Suprapubic skin (tissue), 4 donors: ENCODE measurements around the gene KCNE3. TPM values are rescaled to one million over a fixed set of nuclear protein-coding genes. Genes with fewer than 3 reads are reported as not detected.

ENCODE experiments used
- DNase-seq, 2 donors: peaks; one replicate each; pipeline ENCODE4 v3.0.0-alpha.2; 2019; ENCODE audit warnings: low spot score in 2 of 2
- H3K27ac ChIP-seq: fragments of 200-600 bp; sonication (generic); one replicate; pipeline ENCODE4 v1.5.1; 2019
- H3K27me3 ChIP-seq: fragments of 200-600 bp; sonication (generic); one replicate; pipeline ENCODE4 v1.5.1; 2019
- H3K36me3 ChIP-seq: fragments of 200-600 bp; sonication (generic); one replicate; pipeline ENCODE4 v1.5.1; 2019
- H3K4me1 ChIP-seq: fragments of 200-600 bp; sonication (generic); one replicate; pipeline ENCODE4 v1.5.1; 2019
- H3K4me3 ChIP-seq: fragments of 200-600 bp; sonication (generic); one replicate; pipeline ENCODE4 v1.5.1; 2019; ENCODE audit warnings: mild to moderate bottlenecking
- H3K9me3 ChIP-seq: fragments of 200-600 bp; sonication (generic); one replicate; pipeline ENCODE4 v1.5.1; 2019
- EP300 ChIP-seq: sonication (generic); formaldehyde crosslinking; IDR thresholded peaks from one replicate; pipeline ENCODE4 v1.6.1; 2017; ENCODE audit warnings: antibody characterized with exemption
- POLR2A ChIP-seq, 2 donors: fragments of 450-650 bp; IDR thresholded peaks; one replicate each; pipeline ENCODE4 v1.6.1; 2017; ENCODE audit warnings: antibody characterized with exemption in 2 of 2, mild to moderate bottlenecking in 2 of 2, moderate library complexity in 2 of 2
- POLR2AphosphoS5 ChIP-seq, 3 donors: sonication (generic); formaldehyde crosslinking; IDR thresholded peaks; one replicate each; pipeline ENCODE4 v1.6.1; 2017; ENCODE audit warnings: antibody characterized with exemption in 3 of 3
- WGBS: methylation state at CpG from one replicate; pipeline ENCODE4 v1.1.5; 2018; 5-methylcytosine and 5-hydroxymethylcytosine counted together
- total RNA-seq, 4 donors: library from RNA; depleted of rRNA; stranded (reverse); fragments of >200 nt; gene quantifications; one replicate each; pipeline ENCODE4 v1.1.0, GENCODE V29; 2016
- TF ChIP-seq, protein P1 (sequence below), 2 donors: fragments of 200-600 bp in 1 of 2; fragments of 450-650 bp in 1 of 2; sonication (generic) in 1 of 2; IDR thresholded peaks; one replicate each; pipeline ENCODE4 v1.5.1; 2016 to 2019; ENCODE audit warnings: antibody characterized with exemption in 2 of 2, mild to moderate bottlenecking in 1 of 2, moderate library complexity in 1 of 2

Gene KCNE3
- total RNA-seq, 4 donors from 2014 or later: 0.17 to 2.0 (median 0.26) TPM

DNA sequence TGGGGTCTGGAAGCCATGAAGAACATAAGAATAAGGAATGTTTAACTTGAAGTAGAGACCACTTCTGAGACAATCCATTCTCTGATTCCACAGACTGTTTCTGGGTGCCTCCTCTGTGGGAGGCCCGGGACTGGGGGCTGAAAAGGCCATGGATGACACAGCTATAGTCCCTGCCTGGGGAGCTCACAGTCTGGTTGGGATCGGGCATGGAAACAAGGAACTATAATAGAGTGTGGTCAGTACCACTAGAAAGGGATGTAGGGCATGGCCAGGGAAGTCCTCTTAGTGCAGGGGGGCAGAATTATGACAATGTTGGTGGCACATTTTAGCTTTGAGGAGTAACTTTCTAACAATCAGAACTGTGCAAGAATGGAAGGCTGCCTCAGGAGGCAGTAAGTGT is 9.2 kb upstream of the KCNE3 start:
- H3K4me1 ChIP-seq: no peaks in the 10 kb centered on the region
- TF ChIP-seq EP300 (no peak), POLR2A (IDR thresholded peaks at IDR 0.05) (no peak)
- TF ChIP-seq, protein P1, sequence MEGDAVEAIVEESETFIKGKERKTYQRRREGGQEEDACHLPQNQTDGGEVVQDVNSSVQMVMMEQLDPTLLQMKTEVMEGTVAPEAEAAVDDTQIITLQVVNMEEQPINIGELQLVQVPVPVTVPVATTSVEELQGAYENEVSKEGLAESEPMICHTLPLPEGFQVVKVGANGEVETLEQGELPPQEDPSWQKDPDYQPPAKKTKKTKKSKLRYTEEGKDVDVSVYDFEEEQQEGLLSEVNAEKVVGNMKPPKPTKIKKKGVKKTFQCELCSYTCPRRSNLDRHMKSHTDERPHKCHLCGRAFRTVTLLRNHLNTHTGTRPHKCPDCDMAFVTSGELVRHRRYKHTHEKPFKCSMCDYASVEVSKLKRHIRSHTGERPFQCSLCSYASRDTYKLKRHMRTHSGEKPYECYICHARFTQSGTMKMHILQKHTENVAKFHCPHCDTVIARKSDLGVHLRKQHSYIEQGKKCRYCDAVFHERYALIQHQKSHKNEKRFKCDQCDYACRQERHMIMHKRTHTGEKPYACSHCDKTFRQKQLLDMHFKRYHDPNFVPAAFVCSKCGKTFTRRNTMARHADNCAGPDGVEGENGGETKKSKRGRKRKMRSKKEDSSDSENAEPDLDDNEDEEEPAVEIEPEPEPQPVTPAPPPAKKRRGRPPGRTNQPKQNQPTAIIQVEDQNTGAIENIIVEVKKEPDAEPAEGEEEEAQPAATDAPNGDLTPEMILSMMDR (IDR thresholded peaks at IDR 0.05): no peak
- peak in 1 of 2 donors; percentile 21 for DNase-seq

DNA sequence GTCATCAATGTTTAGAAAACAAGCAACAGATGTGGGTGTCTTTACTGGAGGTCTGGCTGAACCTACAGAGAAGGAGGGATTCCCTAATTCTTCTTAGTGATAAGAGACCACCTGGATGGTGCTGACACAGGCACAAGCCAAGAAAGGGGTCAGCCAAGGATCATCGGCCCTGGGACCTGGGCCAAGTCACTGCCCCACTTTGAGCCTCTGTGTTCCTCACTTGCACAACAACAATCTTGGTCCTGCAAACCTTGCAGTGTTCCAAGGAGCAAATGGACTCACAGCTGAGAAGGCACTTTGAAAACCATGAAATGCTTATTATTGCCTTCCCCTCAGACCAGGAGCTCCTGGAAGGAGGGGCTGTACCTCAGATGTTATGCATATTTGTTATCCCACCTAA is 7.0 kb upstream of the KCNE3 start:
- Histone ChIP-seq H3K36me3 (no peaks in the 10 kb centered on the region), H3K4me1 (no peaks in the 10 kb centered on the region), H3K27me3 (peaks cover 2% of the 10 kb centered on the region), H3K9me3 (no peaks in the 10 kb centered on the region), H3K4me3 (no peak overlapping the region), H3K27ac (no peak overlapping the region)
- TF ChIP-seq EP300: no peak
- TF ChIP-seq, protein P1 (IDR thresholded peaks at IDR 0.05): no peak
- no peak for TF ChIP-seq POLR2AphosphoS5 (IDR thresholded peaks at IDR 0.05)
- TF ChIP-seq POLR2A (IDR thresholded peaks at IDR 0.05): no peak
- peak in 1 of 2 donors; percentile 15 for DNase-seq
- 38% methylated on average over 1 of the region's 1 CpG for WGBS

More for the DNA sequence above, 9.2 kb upstream of the KCNE3 start:
- peaks cover 5% of the 10 kb centered on the region for H3K27me3 ChIP-seq
- H3K9me3 ChIP-seq: no peaks in the 10 kb centered on the region
- 85% methylated on average over 2 of the region's 2 CpGs for WGBS
- H3K27ac ChIP-seq: no peak overlapping the region
- H3K4me3 ChIP-seq: no peak overlapping the region
- no peaks in the 10 kb centered on the region for H3K36me3 ChIP-seq

DNA sequence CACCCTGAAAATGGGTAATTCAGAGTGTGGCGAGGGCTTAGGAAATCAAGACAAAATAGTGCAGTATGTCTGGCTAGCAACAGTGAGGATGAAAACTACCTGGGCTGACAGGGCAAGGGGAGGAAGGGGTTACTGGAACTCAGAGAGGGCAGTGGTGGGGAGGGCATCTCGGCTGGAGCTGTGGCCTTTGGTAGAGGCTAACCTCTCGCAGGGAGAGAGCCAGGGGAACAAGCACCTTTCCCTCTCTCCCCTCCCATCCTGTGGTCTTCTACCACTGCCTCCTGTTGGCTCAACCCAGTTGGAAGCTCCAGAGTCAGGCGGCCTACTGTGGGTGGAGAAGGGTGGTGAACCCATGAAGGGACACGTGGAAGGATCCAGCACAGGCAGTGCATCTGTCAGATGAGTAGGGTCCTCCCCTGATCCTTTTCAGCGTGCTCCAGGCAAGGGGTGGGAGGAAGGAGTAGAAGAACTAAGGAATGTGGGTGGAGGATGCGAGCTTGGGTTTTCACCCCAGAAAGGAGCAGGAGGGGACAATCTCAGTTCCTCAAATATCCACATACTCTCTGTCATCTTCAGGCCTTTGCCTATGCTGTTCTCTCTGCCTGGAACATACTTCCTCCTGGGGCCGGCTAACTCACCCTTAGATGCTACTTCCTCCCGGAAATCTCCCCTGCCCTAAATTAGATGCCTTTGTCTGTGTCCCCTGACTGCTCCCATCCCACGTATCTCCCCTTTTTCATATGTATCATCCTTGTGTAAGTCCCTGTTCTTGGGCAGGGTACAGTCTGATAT is 6.2 kb upstream of the KCNE3 start:
- H3K36me3 ChIP-seq: no peaks in the 10 kb centered on the region
- DNase-seq: peak in 1 of 2 donors; percentile 68
- no peaks in the 10 kb centered on the region for H3K9me3 ChIP-seq
- H3K4me3 ChIP-seq: no peak overlapping the region
- H3K27ac ChIP-seq: no peak overlapping the region
- H3K27me3 ChIP-seq: no peaks in the 10 kb centered on the region
- 66% methylated on average over 10 of the region's 10 CpGs for WGBS
- H3K4me1 ChIP-seq: no peaks in the 10 kb centered on the region
- TF ChIP-seq EP300 (no peak), POLR2AphosphoS5 (IDR thresholded peaks at IDR 0.05) (no peak), POLR2A (IDR thresholded peaks at IDR 0.05) (no peak)
- TF ChIP-seq, protein P1 (IDR thresholded peaks at IDR 0.05): no peak

DNA sequence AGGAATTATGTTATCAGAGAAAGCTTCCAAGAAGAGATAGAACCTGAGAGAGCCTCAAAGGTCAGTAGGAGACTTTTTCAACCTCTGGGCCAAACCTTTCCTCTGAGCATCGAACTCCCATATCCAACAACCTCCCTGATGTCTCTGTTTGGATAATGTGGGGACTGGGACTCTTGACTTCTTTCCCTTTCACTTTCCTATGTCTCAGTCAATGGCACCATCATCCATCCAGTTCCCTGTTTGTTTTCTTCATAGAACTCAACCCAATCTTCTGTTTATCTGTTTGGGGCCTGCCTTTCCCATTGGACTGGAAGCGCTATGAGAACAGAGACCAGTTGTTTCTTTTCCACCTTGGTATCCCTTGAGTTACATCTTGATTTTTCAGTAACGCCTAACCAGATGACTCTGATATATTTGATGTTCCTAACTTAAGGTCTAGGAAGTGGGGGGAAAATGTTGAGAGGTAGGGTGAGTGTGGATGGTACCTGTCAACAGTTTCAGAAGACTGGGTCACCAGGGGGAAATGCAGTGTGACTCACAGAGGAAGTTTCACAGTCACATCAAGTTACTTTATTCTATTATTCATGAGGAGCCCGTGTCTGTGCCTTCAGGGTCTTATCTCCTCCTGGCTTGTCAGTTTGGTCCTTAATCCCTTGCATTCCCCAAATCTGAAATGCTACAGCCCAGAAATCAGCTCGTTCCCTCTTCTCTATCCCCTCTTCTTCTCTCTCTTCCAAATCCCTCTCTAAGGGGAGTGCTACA is 4.5 kb upstream of the KCNE3 start:
- 78% methylated on average over 5 of the region's 5 CpGs for WGBS
- H3K4me1 ChIP-seq: peaks cover 12% of the 10 kb centered on the region
- no peaks in the 10 kb centered on the region for H3K9me3 ChIP-seq
- DNase-seq: no peak
- no peaks in the 10 kb centered on the region for H3K27me3 ChIP-seq
- TF ChIP-seq POLR2A (IDR thresholded peaks at IDR 0.05): no peak
- TF ChIP-seq, protein P1 (IDR thresholded peaks at IDR 0.05): no peak
- no peak for TF ChIP-seq POLR2AphosphoS5 (IDR thresholded peaks at IDR 0.05)
- no peak for TF ChIP-seq EP300
- no peaks in the 10 kb centered on the region for H3K36me3 ChIP-seq
- no peak overlapping the region for H3K4me3 ChIP-seq
- no peak overlapping the region for H3K27ac ChIP-seq

DNA sequence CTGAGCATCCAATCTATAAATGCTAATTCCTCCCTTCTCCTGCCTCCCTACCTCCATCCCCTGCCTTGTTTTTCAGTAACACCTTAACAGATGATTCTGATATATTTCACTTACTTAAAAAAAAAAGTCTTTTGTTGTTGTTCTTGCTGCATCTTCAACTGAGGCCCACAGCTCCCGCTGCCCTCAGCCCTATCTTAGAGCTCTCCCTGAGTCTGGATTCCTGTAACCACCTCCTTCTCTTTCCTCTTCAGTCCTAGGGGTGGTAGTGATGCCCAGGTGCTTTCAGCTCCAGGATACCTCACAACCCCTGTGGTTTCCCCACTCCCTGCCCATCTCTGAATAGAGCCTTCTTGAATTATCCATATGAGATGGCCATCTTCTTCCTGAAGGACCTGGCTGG is 3.7 kb upstream of the KCNE3 start:
- peaks cover 17% of the 10 kb centered on the region for H3K4me1 ChIP-seq
- 90% methylated on average over 1 of the region's 1 CpG for WGBS
- no peaks in the 10 kb centered on the region for H3K27me3 ChIP-seq
- no peak overlapping the region for H3K27ac ChIP-seq
- no peak overlapping the region for H3K4me3 ChIP-seq
- DNase-seq: peak in 1 of 2 donors; percentile 50
- H3K9me3 ChIP-seq: no peaks in the 10 kb centered on the region
- TF ChIP-seq, protein P1 (IDR thresholded peaks at IDR 0.05): no peak
- TF ChIP-seq POLR2A (IDR thresholded peaks at IDR 0.05): no peak
- no peak for TF ChIP-seq EP300
- TF ChIP-seq POLR2AphosphoS5 (IDR thresholded peaks at IDR 0.05): no peak
- H3K36me3 ChIP-seq: no peaks in the 10 kb centered on the region
